Stimulated activated naive CD8-positive, alpha-beta T cell treated with anti-CD3 and anti-CD28 coated beads, Interleukin-15, Interleukin-2, amounts not matched to agents 100 ng/mL and 50 ng/mL, for 24 hours (primary cell): Measurements from ENCODE around the gene ZNF609.
"Not testable (repeated sequence)": the region's sequence is repeated elsewhere in the genome, so short reads cannot be mapped to it uniquely, and the experiment has no call there.

Source experiments
- H3K27ac Mint-ChIP-seq: one replicate; pipeline ENCODE4 v1.8.0; 2021; ENCODE audit warnings: mild to moderate bottlenecking, mixed read lengths
- H3K27me3 Mint-ChIP-seq: one replicate; pipeline ENCODE4 v1.8.0; 2021; ENCODE audit warnings: mixed read lengths
- H3K36me3 Mint-ChIP-seq: one replicate; pipeline ENCODE4 v1.8.0; 2021; ENCODE audit warnings: low read depth, mixed read lengths
- H3K4me1 Mint-ChIP-seq: one replicate; pipeline ENCODE4 v1.8.0; 2021; ENCODE audit warnings: low read depth, mixed read lengths
- H3K4me3 Mint-ChIP-seq: one replicate; pipeline ENCODE4 v1.8.0; 2021; ENCODE audit warnings: mild to moderate bottlenecking, mixed read lengths
- H3K9me3 Mint-ChIP-seq: one replicate; pipeline ENCODE4 v1.8.0; 2021; ENCODE audit warnings: mixed read lengths

The ZNF609 gene

DNA sequence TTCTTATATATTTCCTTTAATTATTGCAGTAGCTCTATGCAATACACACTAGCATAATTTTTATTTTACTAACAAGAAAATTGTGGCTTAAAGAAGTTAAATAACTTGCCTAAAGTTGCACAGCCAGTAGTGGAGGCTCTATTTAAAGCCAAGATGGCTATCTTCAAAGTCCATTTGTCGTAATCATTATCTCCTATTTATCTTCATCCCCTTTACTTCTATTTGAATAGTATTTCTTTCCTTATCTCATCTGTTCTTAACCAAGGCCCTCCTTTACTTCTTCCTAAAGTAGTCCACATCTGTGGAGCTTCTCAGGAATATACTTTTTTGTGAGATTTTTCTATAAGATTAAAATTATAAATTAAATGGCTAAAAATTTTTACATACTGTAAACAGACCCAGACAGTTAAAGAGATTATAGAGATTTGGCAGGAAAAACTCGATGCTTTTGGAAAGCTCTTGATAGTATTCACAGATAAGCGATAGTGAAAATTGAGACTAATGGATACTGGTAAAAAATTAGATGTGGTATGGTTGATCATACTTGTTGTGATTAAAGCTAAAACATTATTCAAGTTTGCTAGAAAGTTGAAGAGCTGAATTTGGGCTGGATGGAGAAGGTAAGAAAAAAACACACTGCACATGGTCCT, 129.2 kb downstream of the ZNF609 start:
- Mint-ChIP-seq H3K27me3 (no peaks in the 10 kb centered on the region), H3K36me3 (no peaks in the 10 kb centered on the region), H3K9me3 (no peaks in the 10 kb centered on the region), H3K27ac (no peak overlapping the region), H3K4me3 (no peak overlapping the region), H3K4me1 (peaks cover 50% of the 10 kb centered on the region)

DNA sequence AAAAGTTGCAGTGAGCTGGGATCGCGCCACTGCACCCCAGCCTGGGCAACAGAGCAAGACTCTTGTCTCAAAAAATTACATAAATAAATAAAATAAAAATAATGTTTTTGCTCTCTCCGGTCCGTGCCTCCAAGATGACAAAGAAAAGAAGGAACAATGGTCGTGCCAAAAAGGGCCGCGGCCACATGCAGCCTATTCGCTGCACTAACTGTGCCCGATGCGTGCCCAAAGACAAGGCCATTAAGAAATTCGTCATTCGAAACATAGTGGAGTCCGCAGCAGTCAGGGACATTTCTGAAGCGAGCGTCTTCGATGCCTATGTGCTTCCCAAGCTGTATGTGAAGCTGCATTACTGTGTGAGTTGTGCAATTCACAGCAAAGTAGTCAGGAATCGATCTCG, 132.5 kb downstream of the ZNF609 start:
- H3K4me3 Mint-ChIP-seq, H3K36me3 Mint-ChIP-seq, H3K27ac Mint-ChIP-seq, H3K27me3 Mint-ChIP-seq, H3K9me3 Mint-ChIP-seq: not testable (repeated sequence)
- H3K4me1 Mint-ChIP-seq, result peaks cover 47% of the 10 kb centered on the region

DNA sequence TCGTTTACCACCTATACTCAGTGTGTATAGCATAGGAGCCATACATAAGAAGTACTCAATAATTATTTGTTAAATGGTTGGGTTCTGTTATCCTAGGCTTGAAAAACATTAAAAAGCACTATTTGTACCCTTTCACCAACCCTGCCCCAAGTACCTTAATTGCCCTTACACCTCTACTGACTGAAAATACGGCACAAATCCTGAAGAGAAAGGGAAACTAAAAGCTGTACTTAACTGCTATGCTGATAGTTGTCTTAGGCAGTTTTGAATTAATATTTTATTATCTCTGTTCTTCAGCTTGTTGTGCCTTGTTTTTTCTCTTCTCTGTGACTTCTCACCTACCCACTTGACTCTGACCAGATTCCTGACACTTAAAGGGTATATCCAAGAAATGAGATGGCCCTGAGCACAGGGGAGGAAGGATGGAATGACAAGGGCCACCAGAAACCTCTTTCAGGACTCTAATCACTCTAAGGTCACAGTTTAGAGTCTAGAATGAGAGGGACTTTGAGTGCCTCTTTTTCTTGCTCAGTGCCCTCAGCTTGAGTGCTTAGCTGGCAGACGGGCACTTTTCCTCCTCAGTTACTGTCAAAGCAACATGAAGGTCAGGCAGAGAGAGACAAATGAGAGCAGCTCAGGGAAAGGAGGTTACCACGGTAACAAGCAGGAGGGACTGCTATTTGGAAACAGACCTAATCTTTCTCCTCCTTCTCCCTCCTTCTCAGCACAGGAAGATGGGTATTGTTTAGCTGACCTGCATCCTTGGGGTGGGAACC, 136.5 kb downstream of the ZNF609 start:
- Mint-ChIP-seq H3K27me3 (no peaks in the 10 kb centered on the region), H3K9me3 (no peaks in the 10 kb centered on the region), H3K27ac (peak overlapping the region; percentile 90), H3K36me3 (no peaks in the 10 kb centered on the region), H3K4me1 (peaks cover 65% of the 10 kb centered on the region), H3K4me3 (peak overlapping the region; percentile 79)

DNA sequence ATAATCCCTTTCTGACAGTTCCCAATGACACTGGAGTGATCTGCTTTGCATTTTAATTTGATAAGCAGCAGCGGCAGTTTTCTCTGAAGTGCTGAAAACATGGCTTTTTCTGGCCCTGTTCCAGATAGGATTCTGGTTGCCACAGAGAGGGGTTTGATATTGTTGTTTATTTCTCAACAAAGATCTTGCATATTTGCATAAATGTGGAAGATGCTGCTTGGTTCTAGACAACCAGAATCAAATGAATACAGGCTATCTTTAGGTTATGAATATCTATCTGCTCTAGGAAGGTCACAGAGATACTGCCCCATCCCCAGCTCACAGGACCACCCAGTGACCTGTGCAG, 137.1 kb downstream of the ZNF609 start:
- H3K9me3 Mint-ChIP-seq, result no peaks in the 10 kb centered on the region
- H3K4me1 Mint-ChIP-seq, result peaks cover 70% of the 10 kb centered on the region
- H3K4me3 Mint-ChIP-seq, result peak overlapping the region; percentile 79
- H3K27ac Mint-ChIP-seq, result peak overlapping the region; percentile 90
- H3K27me3 Mint-ChIP-seq, result no peaks in the 10 kb centered on the region
- no peaks in the 10 kb centered on the region for H3K36me3 Mint-ChIP-seq

DNA sequence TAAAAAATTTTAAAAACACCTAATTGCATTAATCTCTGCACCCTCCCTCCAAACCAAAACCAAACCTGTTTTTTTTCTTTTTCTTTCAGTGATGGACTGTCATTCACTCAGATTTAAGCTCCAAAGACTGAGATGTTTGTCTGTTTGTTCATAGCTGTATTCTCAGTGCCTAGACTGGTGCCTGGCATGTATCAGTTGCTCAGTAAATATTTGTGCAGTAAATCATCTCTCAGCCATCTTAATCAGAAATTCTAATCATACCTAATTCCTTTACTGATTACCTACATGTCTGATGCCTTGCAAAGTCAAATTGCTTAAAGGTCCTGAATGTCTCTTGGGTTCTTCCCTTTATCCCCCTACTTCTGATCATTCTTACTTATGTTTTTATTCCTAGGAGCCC, 138.8 kb downstream of the ZNF609 start:
- Mint-ChIP-seq H3K36me3 (peaks cover 7% of the 10 kb centered on the region), H3K4me3 (no peak overlapping the region), H3K4me1 (peaks cover 79% of the 10 kb centered on the region), H3K9me3 (no peaks in the 10 kb centered on the region), H3K27ac (peak overlapping the region; percentile 12), H3K27me3 (no peaks in the 10 kb centered on the region)

DNA sequence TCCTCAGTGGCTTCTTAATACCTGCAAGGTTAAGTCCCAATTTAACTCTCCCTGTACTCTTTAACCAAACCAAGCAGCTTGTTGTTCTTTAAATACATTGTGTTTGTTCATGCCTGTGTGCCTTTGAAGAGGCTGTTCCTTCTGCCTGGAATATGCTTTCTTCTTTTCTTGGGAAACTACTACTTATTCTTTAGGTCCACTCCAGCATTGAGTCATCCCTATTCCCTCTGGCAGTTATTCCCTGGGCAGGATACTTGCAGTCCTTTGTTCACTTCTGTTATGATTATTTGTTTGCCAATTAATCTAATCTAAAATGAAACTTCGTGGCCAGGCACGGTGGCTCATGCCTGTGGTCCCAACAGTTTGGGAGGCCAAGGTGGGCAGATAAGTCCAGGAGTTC, 139.3 kb downstream of the ZNF609 start:
- no peaks in the 10 kb centered on the region for H3K9me3 Mint-ChIP-seq
- no peak overlapping the region for H3K4me3 Mint-ChIP-seq
- peak overlapping the region; percentile 12 for H3K27ac Mint-ChIP-seq
- peaks cover 7% of the 10 kb centered on the region for H3K36me3 Mint-ChIP-seq
- H3K4me1 Mint-ChIP-seq, result peaks cover 82% of the 10 kb centered on the region
- H3K27me3 Mint-ChIP-seq, result no peaks in the 10 kb centered on the region

DNA sequence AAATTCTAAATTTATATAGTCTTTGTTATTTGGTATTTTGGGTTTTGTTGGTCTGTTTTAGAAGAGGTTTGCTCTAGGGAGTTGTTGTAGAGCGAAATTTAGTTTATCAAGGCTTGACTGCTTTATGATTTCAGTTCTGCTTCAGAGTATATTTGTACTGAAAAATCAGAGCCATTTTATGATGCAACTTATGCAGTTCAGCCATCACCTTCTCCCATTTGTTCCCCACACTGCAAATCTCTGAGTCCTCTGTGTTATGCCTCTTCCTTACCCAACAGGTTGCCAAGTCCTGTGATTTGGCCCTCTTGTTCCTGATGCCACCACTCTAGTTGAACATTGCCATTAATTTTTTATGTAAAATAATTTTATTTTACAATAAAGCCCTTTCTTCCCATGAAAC, 140.4 kb downstream of the ZNF609 start:
- H3K4me1 Mint-ChIP-seq, result peaks cover 86% of the 10 kb centered on the region
- H3K27me3 Mint-ChIP-seq, result no peaks in the 10 kb centered on the region
- peaks cover 7% of the 10 kb centered on the region for H3K36me3 Mint-ChIP-seq
- peak overlapping the region; percentile 83 for H3K27ac Mint-ChIP-seq
- no peak overlapping the region for H3K4me3 Mint-ChIP-seq
- no peaks in the 10 kb centered on the region for H3K9me3 Mint-ChIP-seq

DNA sequence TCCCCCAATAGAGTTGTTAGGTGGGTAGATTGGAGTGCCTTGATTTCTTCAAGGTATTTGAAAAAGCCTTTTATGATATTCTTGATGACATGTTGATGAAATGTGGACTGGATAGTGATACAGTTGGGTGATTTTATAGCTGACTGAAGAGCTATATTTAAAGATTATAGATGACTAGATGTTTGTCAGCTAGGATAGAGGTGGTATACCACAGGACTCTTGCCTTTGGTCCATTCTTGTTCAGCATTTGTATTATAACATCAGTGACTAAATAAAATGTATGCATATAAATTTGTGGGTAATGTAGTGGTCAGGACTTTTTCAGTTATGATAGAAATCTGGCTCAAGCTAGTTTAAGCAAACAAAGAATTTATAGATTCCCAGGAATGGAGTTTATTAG, 143.9 kb downstream of the ZNF609 start:
- H3K27me3 Mint-ChIP-seq, result no peaks in the 10 kb centered on the region
- no peaks in the 10 kb centered on the region for H3K9me3 Mint-ChIP-seq
- no peak overlapping the region for H3K4me3 Mint-ChIP-seq
- peak overlapping the region; percentile 49 for H3K27ac Mint-ChIP-seq
- H3K4me1 Mint-ChIP-seq, result peaks cover 57% of the 10 kb centered on the region
- peaks cover 7% of the 10 kb centered on the region for H3K36me3 Mint-ChIP-seq

DNA sequence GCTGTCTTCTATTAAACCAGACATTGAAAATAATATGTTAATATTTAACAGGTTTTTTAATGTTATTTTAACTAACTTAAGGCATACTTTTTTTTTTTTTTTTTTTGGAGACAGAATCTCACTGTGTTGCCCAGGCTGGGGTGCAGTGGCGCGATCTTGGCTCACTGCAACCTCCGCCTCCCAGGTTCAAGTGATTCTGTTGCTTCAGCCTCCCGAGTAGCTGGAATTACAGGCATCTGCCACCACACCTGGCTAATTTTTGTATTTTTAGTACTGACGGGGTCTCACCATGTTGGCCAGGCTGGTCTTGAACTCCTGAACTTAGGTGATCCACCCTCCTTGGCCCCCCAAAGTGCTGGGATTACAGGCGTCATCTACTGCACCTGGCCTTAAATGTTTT, 147.0 kb downstream of the ZNF609 start:
- not testable (repeated sequence) for H3K36me3 Mint-ChIP-seq, H3K27ac Mint-ChIP-seq, H3K4me3 Mint-ChIP-seq

DNA sequence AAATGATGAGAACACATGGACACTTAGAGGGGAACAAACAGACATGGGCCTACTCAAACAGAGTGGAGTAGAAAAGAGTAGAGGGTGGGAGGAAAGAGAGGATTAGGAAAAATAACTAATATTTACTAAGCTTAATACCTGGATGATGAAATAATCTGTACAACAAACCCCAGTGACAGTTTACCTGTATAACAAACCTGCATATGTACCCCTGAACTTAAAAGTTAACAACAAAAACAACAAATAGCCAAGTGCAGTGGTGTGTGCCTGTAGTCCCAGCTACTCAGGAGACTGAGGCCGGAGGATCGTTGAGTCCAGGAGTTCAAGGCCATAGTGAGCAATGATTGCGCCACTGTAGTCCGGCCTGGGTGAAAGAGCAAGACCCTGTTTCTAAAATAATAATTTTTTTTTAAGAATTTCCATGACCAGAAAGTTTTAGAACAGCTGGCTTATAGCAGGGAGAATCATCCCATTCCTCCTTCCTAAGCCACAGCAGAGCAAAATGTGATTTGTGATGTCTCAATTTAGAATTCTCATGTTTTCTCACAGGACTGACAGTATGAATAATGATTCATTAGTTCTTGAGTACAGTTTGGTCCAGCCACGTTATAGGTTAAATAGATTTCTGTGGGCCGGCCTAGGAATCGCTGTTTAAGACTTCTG, 150.0 kb downstream of the ZNF609 start:
- Mint-ChIP-seq H3K4me1 (peaks cover 24% of the 10 kb centered on the region), H3K4me3 (no peak overlapping the region), H3K36me3 (no peaks in the 10 kb centered on the region), H3K9me3 (no peaks in the 10 kb centered on the region), H3K27me3 (no peaks in the 10 kb centered on the region), H3K27ac (no peak overlapping the region)

More for the DNA sequence above, 147.0 kb downstream of the ZNF609 start:
- H3K27me3 Mint-ChIP-seq, H3K9me3 Mint-ChIP-seq: not testable (repeated sequence)
- H3K4me1 Mint-ChIP-seq, result peaks cover 43% of the 10 kb centered on the region

DNA sequence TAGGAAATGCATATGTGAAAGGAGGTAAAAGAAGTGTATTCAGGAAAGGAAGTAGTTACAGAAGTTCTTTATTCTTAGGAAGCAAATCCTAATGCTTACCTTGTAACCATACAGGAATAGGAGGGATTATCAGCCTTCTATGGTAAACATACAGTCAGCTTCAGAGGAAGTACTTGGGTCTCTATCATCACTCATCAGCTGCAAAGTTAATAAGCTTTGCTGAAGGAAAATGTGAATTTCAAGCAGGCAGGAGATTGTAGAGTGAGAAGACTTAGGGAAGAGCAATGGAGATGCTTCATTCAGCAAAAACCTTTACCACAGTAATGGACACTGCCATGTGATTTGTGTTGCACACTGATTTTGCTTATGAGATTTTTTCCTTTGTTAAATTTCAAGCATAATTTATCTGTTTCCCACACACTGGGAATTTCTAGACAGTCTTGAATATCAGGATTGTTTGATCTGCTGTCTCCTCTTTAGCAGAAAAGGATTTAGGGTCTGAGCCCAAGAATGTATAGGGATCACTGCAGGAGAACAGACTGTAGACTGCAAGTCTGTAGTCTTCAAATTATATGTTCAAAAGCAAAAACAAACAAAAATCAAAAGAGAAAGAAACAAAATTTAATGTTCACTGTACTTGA, 150.8 kb downstream of the ZNF609 start:
- Mint-ChIP-seq H3K27me3 (no peaks in the 10 kb centered on the region), H3K4me3 (no peak overlapping the region), H3K27ac (peak overlapping the region; percentile 10), H3K36me3 (no peaks in the 10 kb centered on the region), H3K4me1 (peaks cover 32% of the 10 kb centered on the region), H3K9me3 (no peaks in the 10 kb centered on the region)

DNA sequence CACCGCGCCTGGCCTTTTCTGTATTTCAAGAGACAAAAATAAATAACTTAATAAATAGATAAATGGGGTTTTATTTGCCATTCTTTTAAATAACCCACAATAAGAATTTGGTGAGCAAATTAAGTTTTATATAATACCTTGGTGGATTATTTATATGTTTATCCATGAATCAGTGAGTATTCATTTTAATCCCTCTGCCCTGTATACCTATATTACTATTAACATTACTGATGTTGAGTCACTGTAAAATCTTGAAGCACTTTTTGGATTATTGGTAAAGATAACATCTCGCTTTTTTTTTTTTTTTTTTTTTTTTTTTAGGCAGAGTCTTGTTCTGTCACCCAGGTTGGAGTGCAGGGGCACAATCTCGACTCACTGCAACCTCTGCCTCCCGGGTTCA, 154.1 kb downstream of the ZNF609 start:
- H3K27me3 Mint-ChIP-seq, result no peaks in the 10 kb centered on the region
- H3K4me1 Mint-ChIP-seq, result peaks cover 50% of the 10 kb centered on the region
- no peak overlapping the region for H3K27ac Mint-ChIP-seq
- no peaks in the 10 kb centered on the region for H3K9me3 Mint-ChIP-seq
- H3K36me3 Mint-ChIP-seq, result no peaks in the 10 kb centered on the region
- H3K4me3 Mint-ChIP-seq, result no peak overlapping the region

DNA sequence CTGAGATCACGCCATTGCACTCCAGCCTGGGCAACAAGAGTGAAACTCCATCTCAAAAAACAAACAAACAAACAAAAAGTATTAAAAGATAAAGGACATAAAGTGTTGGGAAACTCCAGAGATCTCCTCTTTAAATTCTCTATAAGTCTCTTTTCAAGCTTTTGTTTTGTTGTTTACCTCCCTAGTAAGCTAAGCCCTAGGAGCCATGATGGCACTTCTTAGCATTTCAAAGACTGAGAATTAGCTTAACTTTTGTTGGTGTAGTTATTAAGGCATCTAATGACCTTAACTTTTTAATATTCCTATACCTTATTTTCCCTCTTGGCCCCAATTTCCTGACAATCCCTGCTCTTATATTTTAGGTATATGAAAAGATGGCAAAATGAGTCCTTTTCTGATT, 157.3 kb downstream of the ZNF609 start:
- no peaks in the 10 kb centered on the region for H3K9me3 Mint-ChIP-seq
- H3K4me1 Mint-ChIP-seq, result peaks cover 68% of the 10 kb centered on the region
- H3K27ac Mint-ChIP-seq, result no peak overlapping the region
- H3K36me3 Mint-ChIP-seq, result no peaks in the 10 kb centered on the region
- H3K27me3 Mint-ChIP-seq, result no peaks in the 10 kb centered on the region
- no peak overlapping the region for H3K4me3 Mint-ChIP-seq

DNA sequence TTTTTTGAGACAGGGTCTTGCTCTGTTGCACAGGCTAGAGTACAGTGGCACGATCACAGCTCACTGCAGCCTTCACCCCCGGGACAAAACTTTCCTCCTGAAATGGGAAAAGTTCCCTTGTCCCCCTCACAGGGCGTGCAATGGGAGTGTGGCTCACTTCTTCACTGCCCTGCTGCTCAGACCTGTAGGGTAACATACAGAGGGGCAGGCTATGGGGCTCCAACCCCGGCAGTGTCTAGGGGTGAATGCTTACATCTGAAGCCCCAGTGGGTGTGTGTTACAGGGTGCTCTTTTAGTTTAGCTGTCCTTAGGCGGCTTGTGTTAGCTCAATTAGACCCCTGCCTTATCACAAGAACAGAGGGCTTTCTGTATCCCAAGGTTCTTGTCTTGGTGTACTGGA, 157.8 kb downstream of the ZNF609 start:
- H3K4me3 Mint-ChIP-seq, result no peak overlapping the region
- H3K36me3 Mint-ChIP-seq, result no peaks in the 10 kb centered on the region
- H3K27ac Mint-ChIP-seq, result no peak overlapping the region
- H3K4me1 Mint-ChIP-seq, result peaks cover 72% of the 10 kb centered on the region
- no peaks in the 10 kb centered on the region for H3K9me3 Mint-ChIP-seq
- H3K27me3 Mint-ChIP-seq, result no peaks in the 10 kb centered on the region

DNA sequence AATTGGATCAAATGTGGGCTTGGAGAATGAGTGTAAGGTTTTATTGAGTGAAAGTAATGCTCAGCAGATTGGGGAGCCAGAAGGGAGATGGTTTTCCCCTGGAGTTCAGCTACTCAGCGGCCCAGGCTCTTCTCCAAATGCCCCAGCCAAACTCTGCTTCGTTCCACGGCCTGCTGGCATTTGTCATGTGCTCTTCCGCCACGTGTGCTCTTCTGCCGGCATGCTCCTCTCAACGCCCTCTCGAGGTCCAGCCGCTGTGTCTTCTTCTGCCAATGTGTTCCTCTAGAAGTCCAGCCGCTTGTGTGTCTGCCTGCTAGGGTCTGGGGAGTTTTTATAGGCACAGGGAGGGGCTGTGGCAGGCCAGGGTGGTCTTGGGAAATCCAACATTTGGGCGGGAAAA, 158.2 kb downstream of the ZNF609 start:
- H3K27me3 Mint-ChIP-seq, result no peaks in the 10 kb centered on the region
- H3K36me3 Mint-ChIP-seq, result no peaks in the 10 kb centered on the region
- H3K4me1 Mint-ChIP-seq, result peaks cover 76% of the 10 kb centered on the region
- H3K4me3 Mint-ChIP-seq, result no peak overlapping the region
- no peak overlapping the region for H3K27ac Mint-ChIP-seq
- no peaks in the 10 kb centered on the region for H3K9me3 Mint-ChIP-seq
